Hematopoietic multipotent progenitor cell treated with erythropoietin and hydrocortisone succinate and interleukin-3 and kit ligand, for 4 days (in vitro differentiated cells): ENCODE data around the gene TST.

Experiments
- DNase-seq: peaks from one replicate; pipeline ENCODE4 v3.0.0-alpha.2; 2015

TST gene

DNA sequence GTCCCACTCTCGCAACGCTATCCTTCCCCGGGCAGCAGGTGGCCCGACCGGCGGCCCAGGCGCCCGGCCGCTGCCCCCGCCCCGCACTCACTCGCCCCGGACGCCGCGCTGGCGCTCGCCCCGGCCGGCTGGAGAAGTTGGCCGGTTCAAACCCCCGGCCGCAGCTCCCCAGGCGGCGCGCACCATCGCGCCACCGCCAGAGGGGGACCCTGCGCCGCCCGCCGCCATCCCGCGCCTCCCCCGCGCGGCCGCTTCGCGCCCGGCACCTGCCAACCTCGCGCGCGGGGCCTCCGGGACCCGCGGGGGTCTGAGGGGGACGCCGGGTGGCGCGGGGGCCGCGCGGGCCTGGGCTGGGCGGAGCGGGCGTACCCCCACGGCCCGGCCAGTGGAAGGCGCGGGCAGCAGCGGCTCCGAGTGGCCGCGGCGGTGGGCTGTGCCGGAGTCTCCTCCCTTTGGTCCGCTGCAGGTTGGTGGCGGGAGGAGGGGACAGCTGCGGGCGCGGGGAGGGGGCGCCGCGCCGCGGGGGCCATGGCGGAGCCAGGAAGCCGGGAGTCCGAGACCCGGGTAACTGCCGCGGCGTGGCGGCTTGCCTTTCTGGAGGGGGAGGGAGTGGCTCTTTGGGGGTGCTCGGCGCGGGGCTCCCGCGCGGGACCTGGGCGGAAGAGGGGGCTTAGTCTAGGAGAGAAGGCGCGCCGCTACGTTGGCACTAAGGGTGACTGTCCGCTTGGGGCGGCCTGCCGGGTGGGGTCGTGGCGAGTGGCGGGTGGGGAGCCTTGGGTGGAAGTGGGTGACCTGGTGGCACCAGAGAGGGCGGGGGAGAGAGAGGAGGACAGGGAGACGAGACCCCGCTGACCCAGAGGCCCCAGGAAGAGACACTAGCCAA is at the start of gene TST, which contains the start of gene MPST:
TST (minus strand) TSS at position 139 of the 883 bp plus-strand sequence. CDS start 715 bp downstream, outside the sequence.
MPST (plus strand) TSS at position 434 of the 883 bp plus-strand sequence; CDS start at position 529, 95 bp downstream.
- peak; percentile 89 for DNase-seq

DNA sequence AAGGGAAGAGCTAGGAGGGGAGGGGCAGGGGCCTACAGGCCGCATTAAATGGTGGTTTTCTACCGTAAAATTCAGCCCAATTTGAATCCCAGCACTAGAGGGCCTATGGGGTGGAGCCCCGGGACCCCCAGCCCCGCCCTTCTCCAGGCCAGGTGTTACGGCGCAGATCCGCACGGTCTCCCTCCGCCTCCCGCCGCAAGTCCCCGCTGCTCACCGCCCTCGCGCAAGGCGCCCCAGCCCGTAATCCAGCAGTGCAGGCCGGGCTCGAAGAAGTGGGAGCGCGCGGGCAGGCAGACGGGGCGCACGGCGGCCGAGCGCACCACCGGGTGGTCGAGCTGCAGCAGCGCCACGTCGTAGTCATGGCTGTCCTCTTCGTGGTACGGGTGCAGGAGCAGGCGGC is 49.6 kb upstream of the TST start:
- peak; percentile 30 for DNase-seq

DNA sequence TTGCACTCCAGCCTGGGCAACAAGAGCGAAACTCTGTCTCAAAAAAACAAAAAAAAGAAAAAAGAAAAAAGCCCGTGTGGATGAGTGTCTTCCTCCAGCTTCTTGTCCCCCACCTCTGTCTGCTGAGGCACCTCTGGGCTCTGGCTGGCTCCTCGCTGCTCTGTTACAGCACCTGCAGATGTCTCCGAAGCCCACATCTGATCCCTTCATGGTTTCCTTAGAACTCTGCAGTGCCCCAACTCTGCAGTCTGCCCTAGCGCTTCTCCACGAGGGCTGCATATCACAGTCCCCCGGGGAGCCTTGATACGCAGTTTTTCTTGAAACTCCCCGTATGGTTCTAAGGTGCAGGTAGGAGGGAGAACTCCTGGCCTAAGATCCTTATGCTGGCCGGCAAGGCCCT is 48.2 kb upstream of the TST start:
- DNase-seq = no peak

DNA sequence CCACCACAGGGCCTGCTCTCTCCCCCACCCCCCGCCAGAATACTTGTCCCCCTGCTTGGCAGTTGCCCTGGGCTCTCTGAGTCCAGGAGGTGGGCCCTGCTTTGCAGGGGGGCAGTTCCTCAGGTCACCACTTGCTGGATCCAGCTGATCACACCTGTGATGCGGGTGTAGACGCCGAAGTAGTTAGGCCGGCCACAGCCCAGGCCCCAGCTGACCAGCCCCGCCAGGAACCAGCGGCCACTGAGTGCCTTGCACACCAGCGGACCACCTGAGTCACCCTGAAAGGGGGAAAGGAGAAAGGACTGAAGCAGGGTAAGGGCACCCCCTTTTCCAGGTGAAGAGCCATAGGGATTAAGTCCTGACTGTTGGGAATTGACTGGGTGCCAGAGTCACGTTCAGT is 46.7 kb upstream of the TST start:
- DNase-seq = no peak

DNA sequence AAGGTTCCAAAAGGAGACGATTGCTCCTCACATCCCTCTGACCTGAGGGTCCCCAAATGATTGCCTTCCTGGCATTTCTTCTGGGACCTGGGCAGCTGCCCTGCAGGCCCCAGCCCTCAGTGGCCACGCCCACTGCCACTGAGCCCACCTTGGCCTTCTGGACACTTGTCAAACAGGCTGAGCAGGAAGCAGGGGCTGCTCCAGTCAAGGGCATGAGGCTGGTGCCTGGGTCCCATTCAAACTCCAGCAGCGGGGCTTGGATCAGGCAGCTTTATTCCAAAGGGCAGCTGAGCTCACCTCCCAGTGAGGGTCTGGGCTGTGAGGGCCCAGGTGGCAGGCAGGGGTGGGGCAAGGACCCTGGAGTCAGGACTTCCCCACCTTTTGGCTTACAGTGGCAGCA is 45.9 kb upstream of the TST start:
- DNase-seq = no peak

DNA sequence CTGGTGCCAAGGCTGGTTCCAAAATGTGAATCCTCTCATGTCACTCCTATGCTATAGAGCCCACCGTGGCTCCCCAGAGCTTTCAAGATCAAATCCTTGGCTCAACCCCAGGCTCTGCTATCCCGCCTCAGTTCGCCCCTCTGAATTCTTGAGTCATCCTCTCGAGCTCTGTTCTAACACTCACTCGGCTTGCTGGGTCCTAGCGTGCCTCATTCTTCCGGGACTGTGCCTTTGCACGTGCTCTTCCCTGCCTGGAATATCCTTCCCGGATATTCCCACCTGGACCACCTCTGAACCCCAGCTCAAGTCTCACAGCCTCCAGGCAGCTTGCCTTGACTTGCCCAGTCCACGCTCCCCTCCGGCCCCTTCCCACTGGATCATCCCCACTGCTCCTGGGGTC is 45.3 kb upstream of the TST start:
- no peak for DNase-seq

DNA sequence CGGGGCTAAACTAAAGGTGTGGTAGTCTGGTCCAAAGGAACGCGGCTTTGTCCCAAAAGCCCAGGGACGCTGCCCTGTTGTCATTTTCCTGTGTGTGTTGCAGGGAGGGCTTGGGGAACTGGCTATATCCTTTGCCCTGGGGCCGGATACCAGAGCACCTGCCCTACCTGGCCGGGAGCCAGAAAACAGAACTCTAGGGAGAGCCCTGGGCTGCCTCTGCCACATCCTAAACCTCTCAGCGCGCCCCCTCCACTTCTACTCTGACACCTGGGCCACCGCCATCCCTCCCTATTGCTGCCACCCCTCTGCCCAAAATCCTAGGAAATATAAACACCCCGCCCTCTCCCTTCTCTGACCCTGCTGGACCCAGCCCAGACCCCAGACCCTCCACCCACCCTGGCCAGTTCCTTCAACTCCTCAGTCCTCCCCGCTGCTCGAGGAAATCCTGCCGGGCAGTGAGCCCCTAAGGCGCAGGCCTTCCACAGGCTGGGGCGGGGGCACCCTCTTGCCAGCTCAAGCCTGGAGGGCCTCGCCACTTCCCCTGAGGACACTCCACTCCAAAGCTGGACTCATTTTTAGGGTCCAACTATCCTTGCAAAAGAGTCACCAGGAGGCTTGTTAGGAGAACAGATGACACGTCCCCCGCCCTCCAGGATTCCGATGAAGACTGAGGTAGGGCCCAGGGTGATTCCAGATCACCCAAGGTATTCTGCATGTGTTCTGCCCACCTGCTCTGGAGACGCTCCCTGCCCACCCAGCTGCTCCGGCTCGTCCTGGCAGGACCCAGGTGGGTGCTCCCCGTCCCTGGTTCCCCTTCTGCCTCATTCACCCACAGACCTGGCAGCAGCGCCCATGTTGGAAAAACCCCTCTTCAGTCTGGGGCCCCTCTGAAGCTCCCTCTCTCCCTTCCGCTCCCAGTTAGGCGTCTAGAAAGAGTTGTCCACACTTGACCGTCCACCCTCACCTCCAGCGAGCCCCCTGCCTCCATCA is 44.5 kb upstream of the TST start:
- DNase-seq = no peak

DNA sequence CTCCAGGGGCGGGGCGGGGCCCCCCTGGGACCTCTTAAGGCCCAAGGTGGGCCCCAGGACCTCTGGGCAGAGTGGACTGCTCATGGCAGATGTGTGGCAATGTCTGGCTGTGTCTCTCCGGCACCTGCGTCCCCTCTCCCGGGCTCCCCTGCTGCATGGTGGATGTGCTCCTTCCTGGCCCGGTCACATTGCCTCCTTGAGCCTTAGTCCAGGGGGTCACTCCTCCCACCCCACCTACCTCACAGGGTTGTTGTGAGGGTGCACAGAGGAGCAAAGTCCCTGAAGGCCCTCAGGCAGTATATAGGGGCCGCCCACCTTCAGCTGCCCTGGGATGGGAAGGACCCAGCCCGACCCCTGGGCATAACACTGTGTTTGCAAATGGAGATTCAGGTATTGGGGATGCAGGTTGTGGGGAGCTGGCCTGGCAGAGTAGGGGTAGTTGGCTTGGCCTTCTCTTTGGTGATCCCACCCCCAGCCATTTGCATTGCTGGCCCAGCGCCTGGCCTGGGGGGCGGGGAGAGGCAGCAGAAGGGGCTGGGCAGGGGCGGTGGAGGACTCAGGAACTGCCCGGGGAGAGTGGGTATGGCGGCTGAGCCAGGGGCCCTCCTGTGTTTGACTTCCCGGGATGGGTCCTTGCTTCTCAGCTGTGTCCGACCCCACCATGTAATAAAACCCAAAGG is 43.6 kb upstream of the TST start:
- no peak for DNase-seq

DNA sequence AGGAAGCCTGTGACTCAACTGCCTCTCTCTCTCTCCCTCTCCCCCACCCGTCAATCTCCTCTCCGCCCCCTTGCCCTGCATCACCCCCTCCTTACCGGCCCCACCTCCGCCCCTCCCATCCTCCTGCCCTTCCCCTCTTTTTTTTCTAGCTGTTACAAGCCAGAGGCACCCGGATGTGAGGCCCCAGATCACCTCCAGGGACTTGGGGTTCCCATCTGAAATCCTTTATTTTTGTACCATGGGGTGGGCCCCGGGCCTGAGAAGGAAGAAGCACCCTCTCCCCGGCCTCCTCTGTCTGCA is 43.1 kb upstream of the TST start:
- DNase-seq = no peak

DNA sequence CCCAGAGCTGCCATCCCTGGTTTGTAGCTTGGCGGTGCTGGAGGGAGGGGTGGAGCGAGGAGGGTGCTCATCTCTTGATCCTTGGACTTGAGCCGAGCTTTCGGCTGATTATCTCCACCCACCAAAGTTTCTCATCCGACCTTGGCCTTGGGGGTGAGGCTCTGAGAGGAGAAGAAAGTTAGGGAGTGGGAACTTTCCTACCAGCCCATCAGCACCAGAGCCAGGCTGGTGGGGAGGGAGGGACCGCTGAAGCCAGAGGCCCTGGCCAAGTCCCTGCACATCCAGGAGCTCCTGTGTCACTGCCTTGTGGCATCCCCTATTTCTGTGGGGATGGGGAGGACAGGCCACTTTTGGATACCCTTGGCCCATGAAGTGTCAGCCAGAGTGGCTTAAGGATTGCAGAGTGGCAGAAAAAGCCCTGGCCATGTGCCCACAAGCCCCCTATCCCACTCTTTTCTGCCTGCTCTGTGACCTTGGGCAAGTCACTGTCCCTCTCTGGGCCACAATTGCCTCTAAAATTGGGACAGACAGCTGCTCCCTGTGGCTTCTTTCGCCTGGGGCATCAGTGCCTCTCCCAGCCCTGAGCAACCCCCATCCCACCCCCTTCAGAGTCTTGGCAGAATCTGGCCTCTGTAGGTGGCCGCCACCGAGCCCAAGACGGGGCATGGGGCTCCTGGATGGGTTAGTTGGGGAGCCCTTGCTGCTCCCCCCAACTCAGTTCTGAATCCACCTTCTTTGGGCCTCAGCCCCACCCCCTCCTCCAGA is 42.5 kb upstream of the TST start:
- DNase-seq = no peak

DNA sequence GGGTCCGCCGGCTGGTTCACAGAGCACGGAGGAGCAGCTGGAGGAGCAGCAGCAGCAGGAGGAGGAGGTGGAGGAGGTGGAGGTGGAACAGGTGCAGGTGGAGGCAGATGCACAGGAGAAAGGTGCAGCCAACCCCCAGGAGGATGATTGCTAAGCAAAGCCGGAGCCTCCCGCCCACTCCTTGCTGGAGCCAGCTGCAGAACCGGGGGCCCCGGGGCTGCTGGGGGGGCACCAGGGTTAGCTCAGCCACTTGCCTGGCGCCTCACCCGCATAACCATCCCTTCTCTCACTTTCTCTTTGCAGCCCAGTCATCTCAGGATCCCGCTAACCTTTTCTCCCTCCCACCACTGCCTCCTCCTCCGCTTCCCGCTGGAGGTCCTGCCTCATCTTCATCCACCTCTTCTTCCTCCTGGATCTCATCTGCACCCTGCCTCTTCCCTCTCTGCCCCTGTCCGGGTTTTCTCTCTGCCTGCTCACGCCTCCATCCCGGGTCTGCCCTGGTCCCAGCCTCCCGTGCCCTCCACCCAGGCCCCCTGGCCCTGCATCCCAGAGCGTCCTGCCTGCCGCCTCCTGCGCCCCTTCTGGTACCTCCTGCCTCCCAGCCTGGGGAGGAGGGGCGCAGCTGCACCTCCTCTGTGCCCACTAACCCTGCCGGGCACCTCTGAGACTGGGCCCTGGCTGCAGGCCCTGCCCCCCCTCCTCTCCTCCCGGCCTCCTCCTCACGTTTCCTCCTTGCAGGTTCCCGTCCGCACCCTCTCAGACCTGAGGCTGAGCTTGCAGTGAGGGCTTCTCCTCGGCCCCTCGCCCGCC is 41.8 kb upstream of the TST start:
- DNase-seq = no peak

DNA sequence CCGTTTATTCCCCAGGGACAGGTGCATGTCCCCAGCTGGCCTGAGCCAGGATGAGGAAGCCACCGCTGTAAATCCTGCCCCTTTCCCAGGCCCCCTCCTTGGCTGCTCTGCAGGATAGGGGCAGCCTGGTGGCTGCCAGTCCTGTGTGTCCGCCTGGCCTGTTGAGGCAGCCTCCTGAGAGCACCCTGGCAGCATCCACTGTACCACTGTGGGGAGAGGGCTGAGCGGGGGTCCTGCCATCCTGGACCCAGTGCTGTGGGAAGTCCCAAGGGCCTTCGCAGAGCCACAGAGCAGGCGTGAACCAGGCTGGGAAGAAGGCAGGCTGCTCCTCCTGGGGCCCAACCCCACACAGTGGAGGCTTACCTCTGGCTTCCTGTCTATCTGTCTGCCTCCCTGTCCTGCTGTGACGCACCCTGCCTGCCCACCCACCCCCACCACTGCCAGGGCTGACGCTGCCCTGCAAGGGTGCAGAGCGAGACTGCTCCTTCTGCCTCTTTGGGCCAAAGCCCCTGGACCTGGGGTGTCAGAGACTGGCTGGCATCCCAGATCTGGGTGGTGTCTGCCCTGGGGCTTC is 40.7 kb upstream of the TST start:
- DNase-seq = no peak

DNA sequence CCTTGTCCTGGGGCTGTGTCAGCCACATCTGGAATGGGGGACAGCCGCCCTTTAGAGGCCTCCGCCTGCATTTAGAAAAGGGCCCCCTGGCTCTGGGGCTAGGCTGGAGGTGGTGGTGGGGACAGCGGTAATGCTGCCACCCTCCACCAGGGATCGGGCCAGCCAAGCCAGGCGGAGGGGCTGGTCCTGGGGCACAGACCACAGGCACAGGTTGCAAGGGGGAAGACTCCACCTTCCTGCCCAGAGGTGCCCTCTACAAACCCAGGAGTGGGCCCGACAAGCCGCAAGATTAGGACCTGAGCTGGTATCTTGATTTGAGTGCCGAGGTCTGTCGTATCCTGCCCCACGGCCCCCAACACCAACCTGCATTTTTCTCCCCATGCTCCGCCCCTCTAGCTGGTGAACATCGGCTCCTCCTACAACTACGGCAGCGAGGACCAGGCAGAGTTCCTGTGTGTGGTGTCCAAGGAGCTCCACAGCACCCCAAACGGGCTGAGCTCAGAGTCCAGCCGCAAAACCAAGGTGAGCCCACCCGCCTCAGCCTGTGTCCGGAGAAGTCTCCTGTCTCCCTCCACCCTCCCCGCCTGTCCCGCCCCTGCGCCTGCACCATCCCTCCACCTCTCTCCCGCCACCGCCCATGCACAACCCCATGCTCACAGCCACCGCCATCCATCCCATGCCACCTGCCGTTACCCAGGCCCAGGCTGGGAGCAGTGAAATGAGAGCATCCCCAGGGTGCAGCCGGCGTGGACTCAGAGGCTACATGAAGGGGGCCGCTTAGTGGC is 39.9 kb upstream of the TST start:
- no peak for DNase-seq

DNA sequence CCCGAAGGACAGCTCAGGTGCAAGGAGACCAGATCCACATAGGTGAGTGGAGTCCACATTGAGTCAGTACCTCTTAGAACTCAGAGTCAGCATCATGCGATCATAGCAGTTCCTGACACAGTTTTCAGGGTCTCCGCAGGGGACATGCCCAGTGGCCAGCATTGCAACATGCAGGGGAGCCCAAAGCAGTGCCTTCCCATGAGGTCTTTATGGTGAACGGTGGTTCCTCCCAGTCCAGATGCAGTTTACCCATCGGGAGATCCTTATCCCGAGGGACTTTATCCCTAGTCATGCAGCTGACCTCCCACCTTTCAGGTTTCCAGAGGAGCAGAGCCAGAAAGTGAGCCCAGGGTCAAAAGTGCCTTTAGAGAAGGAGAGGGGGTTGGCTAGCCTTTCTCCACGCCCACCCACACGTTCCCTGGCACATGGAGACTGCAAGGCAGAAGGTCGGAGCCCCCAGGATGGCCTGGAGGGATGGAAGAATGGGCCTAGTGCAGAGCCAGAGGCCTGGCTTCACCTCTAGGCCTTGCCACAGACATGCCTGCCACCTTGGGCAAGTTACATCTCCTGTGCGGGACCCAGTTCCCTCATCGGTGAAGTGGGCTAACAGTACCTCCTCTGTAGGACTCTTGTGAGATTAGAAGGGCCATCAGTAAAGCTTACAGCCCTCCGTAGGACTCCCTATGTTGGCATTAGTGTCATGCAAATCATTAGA is 38.7 kb upstream of the TST start:
- no peak for DNase-seq

DNA sequence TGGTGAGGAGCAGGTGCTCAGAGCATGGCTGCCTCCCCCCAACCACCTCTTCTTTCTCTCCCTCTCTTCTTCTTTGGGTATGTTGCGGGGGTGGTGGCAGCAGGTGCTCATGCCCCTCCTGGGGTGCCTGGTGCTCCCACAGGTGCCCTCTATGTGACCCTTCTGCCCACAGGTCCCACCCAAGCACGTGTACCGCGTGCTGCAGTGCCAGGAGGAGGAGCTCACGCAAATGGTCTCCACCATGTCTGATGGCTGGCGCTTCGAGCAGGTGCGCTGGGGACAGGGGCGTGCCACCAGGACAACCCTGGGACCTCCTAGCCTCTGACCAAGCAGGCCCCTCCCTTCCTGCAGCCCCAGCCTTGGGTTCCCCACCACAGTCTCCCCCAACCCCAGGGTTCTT is 38.0 kb upstream of the TST start:
- DNase-seq = no peak

DNA sequence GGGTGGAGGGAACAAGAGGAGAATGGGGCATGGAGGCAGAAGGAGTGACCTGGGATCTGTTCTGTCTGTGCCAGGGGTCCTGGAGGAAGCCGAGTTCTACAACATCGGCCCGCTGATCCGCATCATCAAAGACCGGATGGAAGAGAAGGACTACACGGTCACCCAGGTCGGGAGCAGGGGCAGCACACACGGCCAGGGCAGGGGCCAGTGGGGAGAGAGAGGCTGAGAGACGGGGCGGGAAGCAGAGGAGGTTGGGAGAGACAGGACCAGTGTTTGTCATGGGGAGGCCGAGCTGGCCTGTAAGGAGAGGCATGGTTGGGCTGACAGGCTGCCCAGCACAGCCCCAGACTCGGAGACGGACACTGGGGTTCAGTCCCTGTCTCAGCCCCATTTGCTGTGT is 37.0 kb upstream of the TST start:
- no peak for DNase-seq

DNA sequence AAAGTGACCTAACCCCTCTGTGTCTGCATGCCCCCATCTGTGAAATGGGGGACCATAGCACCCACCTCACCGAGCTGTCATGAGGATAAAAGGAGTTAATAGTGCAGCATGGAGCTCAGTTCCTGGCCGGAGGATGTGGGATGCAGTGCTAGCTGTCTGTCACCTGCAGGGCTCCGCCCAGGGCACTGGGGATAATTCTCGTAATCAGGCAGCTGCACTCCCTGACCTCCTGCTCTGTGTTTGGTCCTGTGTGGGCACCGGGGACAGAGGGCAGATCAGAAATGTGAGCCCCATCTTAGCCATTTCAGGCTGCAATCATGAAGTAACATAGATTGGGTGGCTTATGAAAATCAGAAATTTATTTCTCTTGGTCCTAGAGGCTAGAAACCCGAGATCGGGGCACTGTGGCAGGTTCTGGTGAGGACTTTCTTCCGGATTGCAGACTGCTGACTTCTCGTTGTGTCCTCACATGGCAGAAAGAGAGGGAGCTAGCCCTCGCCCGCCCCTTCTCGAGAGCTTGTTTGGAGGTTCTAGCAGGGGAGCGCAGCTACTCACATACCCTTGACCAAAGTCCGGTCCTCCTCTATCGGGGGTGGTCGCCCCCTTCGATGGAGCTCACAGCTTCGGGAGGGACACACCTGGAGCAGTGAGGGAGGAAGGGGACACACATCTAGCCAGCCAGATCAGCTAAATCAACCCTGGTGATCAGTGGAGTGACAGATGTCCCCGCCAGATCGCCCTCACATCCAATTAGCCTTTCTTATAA is 35.5 kb upstream of the TST start:
- DNase-seq = no peak

DNA sequence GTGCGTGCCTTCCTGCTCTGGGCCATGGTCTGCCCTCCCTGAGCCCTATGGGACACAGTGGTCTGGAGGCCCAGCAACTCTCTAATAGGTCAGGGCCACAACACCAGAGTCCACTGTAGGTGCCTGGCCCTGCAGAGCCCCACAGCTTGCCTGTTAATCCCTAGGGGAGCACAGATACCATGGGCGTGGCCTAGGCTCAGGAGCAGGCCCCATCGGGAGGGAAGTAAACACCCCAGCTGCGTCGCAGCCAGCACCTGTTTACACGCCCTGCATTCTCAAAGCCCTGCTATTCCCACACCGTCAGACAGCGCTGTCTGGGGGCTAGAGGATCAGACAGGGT is 34.8 kb upstream of the TST start:
- no peak for DNase-seq
